ENCODE results near the gene HHLA2. TPM values are rescaled to one million over a fixed set of nuclear protein-coding genes. Genes with fewer than 3 reads are reported as not detected.

Gene HHLA2
- total RNA-seq, 1 donor = 0.31 TPM

DNA sequence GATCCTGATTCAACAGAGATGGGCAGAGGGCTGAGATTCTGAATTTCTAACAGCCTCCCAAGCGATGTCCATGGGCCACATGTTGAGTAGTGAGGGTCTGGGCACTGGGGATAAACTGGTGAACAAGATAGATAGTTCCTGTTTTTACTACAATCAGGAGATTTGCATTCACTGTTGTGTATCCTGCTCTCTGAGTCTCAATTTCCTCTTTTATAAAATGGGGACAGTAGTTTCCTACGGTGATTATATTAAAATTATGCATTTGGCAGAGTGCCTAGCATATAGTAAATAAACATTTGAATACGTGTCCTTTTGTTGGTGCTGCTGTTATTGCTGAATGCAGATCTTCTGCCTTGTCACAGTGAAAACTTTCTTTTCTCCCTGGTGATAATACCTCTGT, 111.5 kb downstream of the HHLA2 start:
- Histone ChIP-seq H3K9me3 (ENCODE audit: low read depth, low read length) (no peaks in the 10 kb centered on the region), H3K4me3 (ENCODE audit: low read length) (no peak overlapping the region), H3K27me3 (ENCODE audit: insufficient read depth, low read length) (no peaks in the 10 kb centered on the region), H3K4me1 (ENCODE audit: insufficient read depth, low read length) (peaks cover 29% of the 10 kb centered on the region)

DNA sequence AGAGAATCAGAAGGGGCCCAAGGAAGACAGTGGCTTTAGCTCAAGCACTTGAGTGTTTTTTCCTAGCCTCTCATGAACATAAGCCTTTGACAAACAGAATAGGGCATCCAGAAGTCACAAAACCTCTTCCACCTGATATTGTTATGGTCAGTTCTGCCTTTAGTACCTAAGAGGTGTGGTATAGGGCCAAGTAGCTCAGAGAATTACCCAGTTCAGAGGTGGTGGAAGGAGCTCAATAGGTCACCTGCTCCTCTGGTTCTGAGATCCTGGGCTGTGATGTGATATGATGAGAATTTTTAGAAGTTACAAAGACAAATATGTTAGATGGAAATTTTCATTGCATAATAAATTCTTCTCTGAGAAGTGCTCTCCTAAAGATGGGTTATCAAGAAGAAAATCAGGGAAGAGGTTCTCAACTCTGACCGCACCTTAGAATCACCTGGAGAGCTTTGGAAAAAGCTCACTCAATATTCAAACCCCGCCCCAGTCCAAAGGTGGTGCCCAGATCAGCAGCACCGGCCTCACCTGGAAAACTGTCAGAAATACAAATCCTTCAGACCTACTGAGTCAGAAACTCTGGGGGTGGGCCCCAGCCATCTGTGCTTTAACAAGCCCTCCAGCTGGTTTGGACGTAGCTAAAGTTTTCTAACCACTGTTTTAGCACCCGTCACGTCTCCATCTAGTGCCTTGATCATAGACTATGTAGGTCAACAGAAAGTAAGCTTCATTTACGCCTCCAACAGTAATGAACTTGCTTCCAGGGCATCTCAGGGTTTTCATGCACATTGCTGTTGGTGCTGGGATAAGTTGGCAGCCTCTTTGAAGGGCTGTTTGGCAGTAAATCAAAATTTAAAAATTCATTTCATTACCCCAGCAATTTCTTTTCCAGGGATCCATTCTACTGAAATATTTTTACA, 112.8 kb downstream of the HHLA2 start:
- Histone ChIP-seq H3K4me1 (ENCODE audit: insufficient read depth, low read length) (peaks cover 29% of the 10 kb centered on the region), H3K27me3 (ENCODE audit: insufficient read depth, low read length) (no peaks in the 10 kb centered on the region), H3K9me3 (ENCODE audit: low read depth, low read length) (no peaks in the 10 kb centered on the region), H3K4me3 (ENCODE audit: low read length) (no peak overlapping the region)

DNA sequence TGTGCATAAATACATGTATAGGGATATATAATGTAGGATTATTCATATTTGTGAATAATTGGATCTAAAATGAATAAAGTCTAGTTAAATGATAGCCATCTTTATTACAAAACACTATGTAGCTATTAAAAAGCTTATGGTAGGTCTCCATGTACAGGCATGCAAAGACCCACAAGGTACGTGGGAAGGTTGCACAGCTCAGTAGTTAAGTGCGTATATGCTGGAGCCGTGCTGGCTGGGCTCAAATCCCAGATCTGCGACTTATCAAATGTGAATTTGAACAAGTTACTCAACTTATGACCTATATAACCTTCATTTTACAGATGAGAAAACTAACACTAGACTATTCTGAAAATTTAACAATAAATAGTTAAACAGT, 113.4 kb downstream of the HHLA2 start:
- H3K27me3 ChIP-seq (ENCODE audit: insufficient read depth, low read length) = no peaks in the 10 kb centered on the region
- peaks cover 29% of the 10 kb centered on the region for H3K4me1 ChIP-seq (ENCODE audit: insufficient read depth, low read length)
- H3K4me3 ChIP-seq (ENCODE audit: low read length) = no peak overlapping the region
- H3K9me3 ChIP-seq (ENCODE audit: low read depth, low read length) = no peaks in the 10 kb centered on the region

DNA sequence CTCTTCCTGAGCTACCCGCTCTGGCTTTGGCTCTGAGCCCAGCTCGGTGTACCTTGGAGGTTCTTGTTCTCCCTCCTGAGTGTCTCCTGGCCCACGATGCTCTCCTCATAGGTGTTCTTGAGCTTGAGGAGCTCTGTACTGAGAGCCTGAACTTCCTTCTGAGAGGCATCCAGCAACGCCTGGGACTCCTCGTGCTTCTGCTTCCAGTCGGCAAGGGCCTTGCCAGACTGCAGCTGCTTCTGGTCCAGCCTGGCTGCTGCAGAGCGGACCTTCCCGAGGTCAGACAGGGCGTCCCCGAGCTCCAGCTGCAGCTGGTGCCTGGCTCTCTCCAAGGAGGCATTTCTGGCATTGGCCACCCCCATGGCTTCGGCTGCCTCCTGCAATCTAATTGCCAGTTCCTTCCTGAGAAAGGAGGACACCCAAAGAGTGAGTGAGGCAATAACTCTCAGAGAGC, 114.2 kb downstream of the HHLA2 start:
- H3K27me3 ChIP-seq (ENCODE audit: insufficient read depth, low read length) = no peaks in the 10 kb centered on the region
- peaks cover 29% of the 10 kb centered on the region for H3K4me1 ChIP-seq (ENCODE audit: insufficient read depth, low read length)
- H3K9me3 ChIP-seq (ENCODE audit: low read depth, low read length) = no peaks in the 10 kb centered on the region
- no peak overlapping the region for H3K4me3 ChIP-seq (ENCODE audit: low read length)

DNA sequence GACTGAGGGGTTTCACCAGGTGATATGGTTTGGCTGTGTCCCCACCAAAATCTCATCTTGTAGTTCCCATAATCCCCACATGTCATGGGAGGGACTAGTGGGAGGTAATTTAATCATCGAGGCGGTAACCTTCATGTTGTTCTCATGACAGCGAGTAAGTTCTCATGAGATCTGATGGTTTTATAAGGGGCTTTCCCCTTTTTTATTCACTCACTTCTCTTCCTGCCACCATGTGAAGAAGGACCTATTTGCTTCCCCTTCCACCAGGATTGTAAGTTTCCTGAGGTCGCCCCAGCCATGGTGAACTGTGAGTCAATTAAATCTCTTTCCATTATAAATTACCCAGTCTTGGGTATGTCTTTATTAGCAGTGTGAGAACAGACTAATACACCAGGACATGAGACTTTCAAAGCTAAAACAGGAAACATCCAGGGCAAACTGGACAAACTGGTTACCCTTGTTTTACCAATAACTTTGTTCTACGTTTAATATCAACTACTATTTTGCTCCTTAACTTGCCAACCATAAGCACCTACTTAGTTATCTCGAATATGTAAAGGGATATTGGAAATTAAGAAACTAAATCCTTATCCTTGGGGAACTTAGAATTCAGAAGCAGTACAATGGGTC, 115.9 kb downstream of the HHLA2 start:
- no peaks in the 10 kb centered on the region for H3K9me3 ChIP-seq (ENCODE audit: low read depth, low read length)
- H3K4me3 ChIP-seq (ENCODE audit: low read length) = no peak overlapping the region
- no peaks in the 10 kb centered on the region for H3K27me3 ChIP-seq (ENCODE audit: insufficient read depth, low read length)
- H3K4me1 ChIP-seq (ENCODE audit: insufficient read depth, low read length) = peaks cover 13% of the 10 kb centered on the region

DNA sequence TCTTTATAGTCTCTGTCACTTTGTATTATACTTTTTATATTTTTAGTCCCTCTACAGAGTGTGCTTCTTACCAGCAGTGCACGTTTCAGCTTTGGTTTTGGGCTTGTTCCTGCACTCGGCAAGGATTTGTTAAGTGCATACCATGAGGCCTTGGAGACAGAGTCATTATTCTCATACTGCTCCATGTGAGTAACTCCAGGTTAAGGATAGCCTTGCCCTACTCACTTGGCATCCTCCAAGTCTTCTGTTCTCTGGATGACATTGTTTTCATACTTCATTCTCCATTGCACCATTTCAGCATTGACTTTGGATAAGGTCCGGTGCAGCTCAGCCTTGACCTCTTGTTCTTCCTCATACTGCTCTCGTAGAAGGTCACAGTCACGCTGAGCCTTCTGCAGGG, 117.7 kb downstream of the HHLA2 start:
- H3K4me1 ChIP-seq (ENCODE audit: insufficient read depth, low read length) = no peaks in the 10 kb centered on the region
- no peaks in the 10 kb centered on the region for H3K9me3 ChIP-seq (ENCODE audit: low read depth, low read length)
- H3K27me3 ChIP-seq (ENCODE audit: insufficient read depth, low read length) = no peaks in the 10 kb centered on the region
- H3K4me3 ChIP-seq (ENCODE audit: low read length) = no peak overlapping the region

DNA sequence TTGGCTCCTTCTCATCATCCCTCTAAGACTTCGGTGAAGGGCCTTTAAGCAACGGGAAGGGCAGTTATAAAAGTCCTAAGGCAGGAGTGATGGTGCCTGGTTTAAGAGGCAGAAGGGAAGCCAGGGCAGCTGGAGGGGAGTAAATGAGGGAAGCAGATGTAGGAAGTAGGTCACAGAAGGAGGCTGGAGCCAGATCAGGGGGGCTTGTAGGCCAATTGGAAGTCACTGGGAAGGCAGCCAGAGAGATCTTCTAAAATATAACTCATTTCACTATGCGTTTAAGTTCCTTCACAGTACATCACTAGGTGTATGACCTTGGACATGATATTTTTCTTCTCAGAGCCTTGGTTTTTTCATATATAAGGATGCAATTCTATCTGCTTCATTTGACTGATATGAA, 119.3 kb downstream of the HHLA2 start:
- Histone ChIP-seq H3K4me1 (ENCODE audit: insufficient read depth, low read length) (no peaks in the 10 kb centered on the region), H3K9me3 (ENCODE audit: low read depth, low read length) (no peaks in the 10 kb centered on the region), H3K4me3 (ENCODE audit: low read length) (no peak overlapping the region), H3K27me3 (ENCODE audit: insufficient read depth, low read length) (no peaks in the 10 kb centered on the region)

DNA sequence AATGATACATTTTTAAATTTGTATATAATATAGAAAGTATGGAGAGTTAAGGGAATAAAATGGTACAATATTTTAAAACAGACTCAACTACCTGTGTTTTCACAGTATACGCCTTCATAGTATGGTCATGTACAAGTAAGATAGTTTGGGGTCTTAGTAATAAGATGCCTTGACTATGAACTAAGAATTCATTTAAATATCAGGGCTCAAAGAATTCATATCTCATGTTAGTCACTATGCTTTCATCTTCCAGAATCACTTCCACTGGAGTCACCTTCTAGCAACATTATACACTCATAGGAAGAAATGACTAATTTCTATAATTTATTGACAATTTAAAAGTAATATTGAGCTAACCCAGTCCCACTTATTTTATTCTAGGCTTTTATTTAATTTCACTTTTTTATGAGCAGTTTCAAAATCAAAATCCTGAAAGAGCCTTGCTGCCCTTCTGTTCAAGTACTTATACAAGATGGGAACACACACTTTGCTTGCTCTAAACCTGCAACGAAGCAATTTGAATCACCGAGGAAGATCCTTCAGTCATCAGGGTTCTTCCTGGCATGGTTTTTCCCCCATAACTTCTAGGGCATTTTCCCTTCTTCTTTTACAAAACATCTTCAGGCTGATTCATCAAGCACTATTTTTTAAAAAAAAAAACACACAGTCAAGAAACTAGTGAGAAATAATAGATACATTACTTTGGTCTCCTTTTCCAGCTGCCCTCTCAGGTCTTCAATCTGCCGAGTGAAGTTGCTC, 119.9 kb downstream of the HHLA2 start:
- no peak overlapping the region for H3K4me3 ChIP-seq (ENCODE audit: low read length)
- no peaks in the 10 kb centered on the region for H3K27me3 ChIP-seq (ENCODE audit: insufficient read depth, low read length)
- H3K9me3 ChIP-seq (ENCODE audit: low read depth, low read length) = no peaks in the 10 kb centered on the region
- H3K4me1 ChIP-seq (ENCODE audit: insufficient read depth, low read length) = no peaks in the 10 kb centered on the region

DNA sequence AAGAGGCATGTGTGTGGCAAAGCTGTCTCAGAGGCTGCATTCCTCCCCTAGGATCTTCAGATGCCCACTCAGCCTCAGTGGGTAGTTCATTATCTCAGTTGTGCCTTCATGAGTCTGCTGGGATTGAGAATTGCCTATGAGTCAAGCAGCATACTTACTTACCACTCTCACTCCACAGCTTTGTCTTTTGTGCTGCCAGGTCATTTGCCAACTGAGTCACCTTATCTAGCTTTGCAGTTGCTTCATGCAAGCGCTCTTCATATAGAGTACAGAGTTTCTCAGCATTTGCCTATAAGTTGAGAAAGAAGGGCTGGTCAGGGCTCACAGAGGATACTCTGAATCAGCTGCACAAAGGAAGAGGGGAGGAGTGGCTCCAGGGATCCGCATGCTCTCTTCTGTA, 124.6 kb downstream of the HHLA2 start:
- Histone ChIP-seq H3K4me1 (ENCODE audit: insufficient read depth, low read length) (no peaks in the 10 kb centered on the region), H3K27me3 (ENCODE audit: insufficient read depth, low read length) (no peaks in the 10 kb centered on the region), H3K4me3 (ENCODE audit: low read length) (no peak overlapping the region), H3K9me3 (ENCODE audit: low read depth, low read length) (no peaks in the 10 kb centered on the region)

Other genes starting within 250 kb of the HHLA2 start
- gene CD47, start 205.5 kb upstream of the HHLA2 start, total RNA-seq = 212 TPM
- 97.0 TPM for gene IFT57, start 74.1 kb upstream of the HHLA2 start, total RNA-seq
- 0.84 TPM for gene MYH15, start 214.0 kb downstream of the HHLA2 start, total RNA-seq